Measurements from ENCODE around the gene CER1. TPM values are rescaled to one million over a fixed set of nuclear protein-coding genes. Genes with fewer than 3 reads are reported as not detected.

CER1 gene
- total and polyA plus RNA-seq, 2 of the 8 experiments (the other 6 are each of a cell fraction or from before 2014, with no cell fraction given) = 0.26 to 3.4 TPM

GRCh38 chr9:14677872-14678271 lies 44.7 kb downstream of the CER1 start:
- Histone ChIP-seq H3K56ac (replicated peaks; ENCODE audit: insufficient read length, low read depth, low read length) (no peak overlapping the region), H3K27ac (ENCODE audit: low read depth, low read length) (no peak overlapping the region)
- no peak for FAIRE-seq
- no peak for TF ChIP-seq TCF12 (IDR thresholded peaks at IDR 0.05; ENCODE audit: low read depth, low read length)
- TF ChIP-seq SP1 (IDR thresholded peaks at IDR 0.05; ENCODE audit: low read depth, low read length) = no peak
- no peak for TF ChIP-seq SP4 (IDR thresholded peaks at IDR 0.05; ENCODE audit: low read length)
- no peak for TF ChIP-seq SIRT6 (IDR thresholded peaks at IDR 0.05; ENCODE audit: low read length)
- no peak for TF ChIP-seq MAX (IDR thresholded peaks at IDR 0.05)
- no peak for TF ChIP-seq BACH1 (IDR thresholded peaks at IDR 0.05; ENCODE audit: low read length)
- no peak for TF ChIP-seq NANOG (IDR thresholded peaks at IDR 0.05; ENCODE audit: insufficient read depth, low read depth, low read length, poor library complexity, severe bottlenecking)
- TF ChIP-seq KDM1A (IDR thresholded peaks at IDR 0.05; ENCODE audit: borderline replicate concordance, low read length) = no peak
- no peak for TF ChIP-seq CHD1 (IDR thresholded peaks at IDR 0.05; ENCODE audit: low read depth, low read length)
- TF ChIP-seq RAD21 (IDR thresholded peaks at IDR 0.05 in 1 of 2, conservative IDR thresholded peaks at IDR 0.05 in 1 of 2; ENCODE audit: low read depth in 2 of 2, low read length in 2 of 2) = no peak
- TF ChIP-seq JUN (IDR thresholded peaks at IDR 0.05; ENCODE audit: low read depth, low read length) = no peak
- no peak for TF ChIP-seq SUZ12 (IDR thresholded peaks at IDR 0.05; ENCODE audit: low read length)
- no peak for TF ChIP-seq CEBPB (IDR thresholded peaks at IDR 0.05; ENCODE audit: low read depth, low read length)
- TF ChIP-seq GTF2F1 (IDR thresholded peaks at IDR 0.05; ENCODE audit: borderline replicate concordance, low read depth, low read length) = no peak
- no peak for TF ChIP-seq CHD2 (IDR thresholded peaks at IDR 0.05; ENCODE audit: low read length)

More at GRCh38 chr9:14677872-14678271, 44.7 kb downstream of the CER1 start:
- Histone ChIP-seq H3K4ac (replicated peaks; ENCODE audit: insufficient read length, low read depth, low read length) (no peak overlapping the region), H2BK15ac (ENCODE audit: low read length) (no peak overlapping the region), H2AK5ac (ENCODE audit: low read depth, low read length) (no peak overlapping the region), H3K14ac (ENCODE audit: insufficient read length) (no peak overlapping the region), H3K27me3 (replicated peaks in 1 of 4; ENCODE audit: control insufficient read depth in 3 of 4, extremely low read depth in 1 of 4, insufficient read depth in 3 of 4, low read length in 3 of 4) (no peaks in the 10 kb centered on the region), H2BK5ac (ENCODE audit: low read depth, low read length) (no peak overlapping the region), H2BK120ac (replicated peaks; ENCODE audit: low read depth, low read length) (no peak overlapping the region), H3K9ac (replicated peaks in 1 of 4; ENCODE audit: extremely low read depth in 1 of 4, low read depth in 3 of 4, low read length in 3 of 4) (no peak overlapping the region), H3K36me3 (ENCODE audit: control insufficient read depth in 2 of 4, insufficient read depth in 4 of 4, low read length in 3 of 4) (no peaks in the 10 kb centered on the region), H4K91ac (replicated peaks; ENCODE audit: insufficient read length, low read length) (no peak overlapping the region), H2BK20ac (ENCODE audit: low read length) (no peak overlapping the region), H3K79me2 (ENCODE audit: control insufficient read depth in 1 of 2, insufficient read depth in 2 of 2, low read length in 2 of 2) (peaks cover 0 to 4% of the 10 kb centered on the region in 2 experiments; a peak in 1 of 4 replicates), H2AFZ (ENCODE audit: low read length) (no peak overlapping the region), H3K4me3 (ENCODE audit: extremely low read depth in 1 of 4, insufficient read depth in 2 of 4, low read depth in 3 of 4, low read length in 4 of 4) (no peak overlapping the region), H4K8ac (ENCODE audit: extremely low read depth, insufficient read depth, low read length) (no peak overlapping the region), H3K18ac (ENCODE audit: extremely low read depth, low read length) (no peak overlapping the region), H2BK12ac (ENCODE audit: low read depth, low read length) (no peak overlapping the region), H3K9me3 (ENCODE audit: insufficient read depth in 2 of 2, low read depth in 1 of 2, low read length in 1 of 2) (no peaks in the 10 kb centered on the region), H4K5ac (ENCODE audit: insufficient read length, low read depth, low read length) (no peak overlapping the region), H3K4me1 (replicated peaks in 1 of 4; ENCODE audit: control insufficient read depth in 3 of 4, insufficient read depth in 4 of 4, low read length in 3 of 4) (no peaks in the 10 kb centered on the region), H3K4me2 (ENCODE audit: insufficient read depth in 1 of 2, low read depth in 2 of 2, low read length in 2 of 2) (no peak overlapping the region), H4K20me1 (replicated peaks in 1 of 2; ENCODE audit: control insufficient read depth in 1 of 2, insufficient read depth in 2 of 2, low read length in 2 of 2) (no peaks in the 10 kb centered on the region), H3K79me1 (ENCODE audit: low read depth, low read length) (no peaks in the 10 kb centered on the region), H3K23me2 (ENCODE audit: low read depth, low read length) (no peaks in the 10 kb centered on the region), H3K23ac (ENCODE audit: insufficient read length) (no peak overlapping the region)
- DNase-seq (ENCODE audit: low read depth in 1 of 2, low spot score in 2 of 2) = no peak
- WGBS, 2 experiments (ENCODE audit: extremely low coverage in 1 of 2, insufficient coverage in 1 of 2, insufficient read length in 1 of 2, insufficient replicate concordance in 2 of 2, low coverage in 1 of 2, low lambda C conversion rate in 2 of 2, missing lambda C conversion rate in 1 of 2) = 89% methylated on average over 6 of the region's 6 CpGs; no CpG with 5 or more reads in 1 of the 2 experiments
- CTCF ChIA-PET (ENCODE audit: partially characterized antibody) = interaction anchor here (0.6 to 1.2 kb wide), 2 partner anchors 236 to 447 kb away, joined by 3 to 4 read pairs; no protein-coding TSS in a partner anchor
- POLR2A ChIA-PET (ENCODE audit: partially characterized antibody) = no interaction called here
